H1 (cell line): ENCODE measurements around the gene FBXL14. TPM values are rescaled to one million over a fixed set of nuclear protein-coding genes. Genes with fewer than 3 reads are reported as not detected.

ENCODE experiments used
- CTCF ChIA-PET: fragments of 300-600 bp; sonication (Branson Sonifier 250); formaldehyde crosslinking; loops from one replicate; lab custom pipeline; 2021; ENCODE audit not compliant: partially characterized antibody; lab: Charles Lee
- POLR2A ChIA-PET: fragments of 300-600 bp; sonication (Branson Sonifier 250); formaldehyde crosslinking; loops from one replicate; lab custom pipeline; 2021; ENCODE audit warnings: inconsistent platforms; ENCODE audit not compliant: partially characterized antibody; lab: Charles Lee
- DNase-seq, 2 experiments: peaks; one replicate each; pipeline versions ENCODE4 v3.0.0 to v3.0.0-alpha.2; 2010 to 2022; ENCODE audit warnings: low spot score in 2 of 2, low read depth in 1 of 2, mixed read lengths in 1 of 2
- FAIRE-seq: peaks from 2 replicates; lab custom pipeline; 2011; peaks lifted over from hg19 to GRCh38; lab: Jason Lieb, UNC
- H2AFZ ChIP-seq: 2 replicates; pipeline ENCODE4 v1.8.1; 2012; ENCODE audit warnings: low read length, inconsistent platforms
- H2AK5ac ChIP-seq: 2 replicates; pipeline ENCODE4 v1.6.1; 2013; ENCODE audit warnings: low read depth, low read length
- H2BK120ac ChIP-seq: replicated peaks from 2 replicates; pipeline ENCODE3; 2013; ENCODE audit warnings: low read depth, low read length, inconsistent platforms
- H2BK12ac ChIP-seq: 2 replicates; pipeline ENCODE4 v1.6.1; 2013; ENCODE audit warnings: low read depth, low read length
- H2BK15ac ChIP-seq: 2 replicates; pipeline ENCODE4 v1.6.1; 2013; ENCODE audit warnings: low read length
- H2BK20ac ChIP-seq: 2 replicates; pipeline ENCODE4 v1.6.1; 2013; ENCODE audit warnings: low read length
- H2BK5ac ChIP-seq: 2 replicates; pipeline ENCODE4 v1.6.1; 2013; ENCODE audit warnings: low read depth, low read length
- H3K14ac ChIP-seq: 2 replicates; pipeline ENCODE4 v1.6.1; 2013; ENCODE audit warnings: inconsistent platforms; ENCODE audit not compliant: insufficient read length
- H3K18ac ChIP-seq: 2 replicates; pipeline ENCODE4 v1.6.1; 2013; ENCODE audit warnings: low read length; ENCODE audit errors: extremely low read depth
- H3K23ac ChIP-seq: 2 replicates; pipeline ENCODE4 v1.6.1; 2013; ENCODE audit warnings: inconsistent platforms; ENCODE audit not compliant: insufficient read length
- H3K23me2 ChIP-seq: 2 replicates; pipeline ENCODE4 v1.6.1; 2013; ENCODE audit warnings: low read depth, low read length
- H3K27ac ChIP-seq: 2 replicates; pipeline ENCODE4 v1.6.1; 2011; ENCODE audit warnings: low read depth, low read length, inconsistent platforms
- H3K27me3 ChIP-seq, 4 experiments: replicated peaks in 1 of 4; 1 replicate in 1 of 4; 2 replicates in 3 of 4; pipeline versions ENCODE4 v1.6.1 to v1.8.1; 2011 to 2013; ENCODE audit warnings: low read length in 3 of 4, mild to moderate bottlenecking in 3 of 4, inconsistent platforms in 2 of 4, mixed read lengths in 2 of 4, moderate library complexity in 1 of 4; ENCODE audit not compliant: control insufficient read depth in 3 of 4, insufficient read depth in 3 of 4; ENCODE audit errors: extremely low read depth in 1 of 4
- H3K36me3 ChIP-seq, 4 experiments: 2 replicates each; pipeline versions ENCODE4 v1.6.1 to v1.8.1; 2011 to 2013; ENCODE audit warnings: mild to moderate bottlenecking in 4 of 4, low read length in 3 of 4, moderate library complexity in 2 of 4, control low read depth in 1 of 4, inconsistent platforms in 1 of 4; ENCODE audit not compliant: insufficient read depth in 4 of 4, control insufficient read depth in 2 of 4
- H3K4ac ChIP-seq: replicated peaks from 2 replicates; pipeline ENCODE3; 2013; ENCODE audit warnings: low read length, low read depth, mixed read lengths, inconsistent platforms; ENCODE audit not compliant: insufficient read length
- H3K4me1 ChIP-seq, 4 experiments: replicated peaks in 1 of 4; 1 replicate in 1 of 4; 2 replicates in 3 of 4; pipeline versions ENCODE4 v1.6.1 to v1.8.1; 2011 to 2013; ENCODE audit warnings: low read length in 3 of 4, inconsistent platforms in 2 of 4, mixed read lengths in 1 of 4; ENCODE audit not compliant: insufficient read depth in 4 of 4, control insufficient read depth in 3 of 4
- H3K4me2 ChIP-seq, 2 experiments: 2 replicates each; pipeline versions ENCODE4 v1.6.1 to v1.8.1; 2011 to 2013; ENCODE audit warnings: low read depth in 2 of 2, low read length in 2 of 2, control low read depth in 1 of 2, inconsistent platforms in 1 of 2, mild to moderate bottlenecking in 1 of 2; ENCODE audit not compliant: insufficient read depth in 1 of 2
- H3K4me3 ChIP-seq, 4 experiments: fragments of 200-600, 300-600 bp in 1 of 4; sonication (generic), shearing (Covaris generic), sonication (Bioruptor Twin) in 1 of 4; 2 replicates each; pipeline versions ENCODE4 v1.5.1 to v1.8.1; 2011 to 2016; ENCODE audit warnings: low read length in 4 of 4, low read depth in 3 of 4, control low read depth in 2 of 4, inconsistent platforms in 2 of 4, mild to moderate bottlenecking in 2 of 4, mixed read lengths in 1 of 4, moderate library complexity in 1 of 4; ENCODE audit not compliant: insufficient read depth in 2 of 4; ENCODE audit errors: extremely low read depth in 1 of 4
- H3K56ac ChIP-seq: replicated peaks from 2 replicates; pipeline ENCODE3; 2013; ENCODE audit warnings: low read depth, mild to moderate bottlenecking, mixed read lengths, low read length, inconsistent platforms; ENCODE audit not compliant: insufficient read length
- H3K79me1 ChIP-seq: 2 replicates; pipeline ENCODE4 v1.6.1; 2013; ENCODE audit warnings: low read depth, low read length, control low read depth
- H3K79me2 ChIP-seq, 2 experiments: 2 replicates each; pipeline versions ENCODE4 v1.6.1 to v1.8.1; 2012 to 2013; ENCODE audit warnings: low read length in 2 of 2, mild to moderate bottlenecking in 2 of 2, inconsistent platforms in 1 of 2; ENCODE audit not compliant: insufficient read depth in 2 of 2, control insufficient read depth in 1 of 2
- H3K9ac ChIP-seq, 4 experiments: replicated peaks in 1 of 4; 1 replicate in 1 of 4; 2 replicates in 3 of 4; pipeline versions ENCODE4 v1.6.1 to v1.8.1; 2011 to 2013; ENCODE audit warnings: low read depth in 3 of 4, low read length in 3 of 4, control low read depth in 2 of 4, mild to moderate bottlenecking in 2 of 4, moderate library complexity in 2 of 4, inconsistent platforms in 1 of 4; ENCODE audit errors: extremely low read depth in 1 of 4
- H3K9me3 ChIP-seq, 2 experiments: 2 replicates each; pipeline versions ENCODE4 v1.6.1 to v1.8.1; 2012 to 2013; ENCODE audit warnings: mild to moderate bottlenecking in 2 of 2, moderate library complexity in 2 of 2, control low read depth in 1 of 2, inconsistent platforms in 1 of 2, low read depth in 1 of 2, low read length in 1 of 2, mixed read lengths in 1 of 2; ENCODE audit not compliant: insufficient read depth in 2 of 2
- H4K20me1 ChIP-seq, 2 experiments: replicated peaks in 1 of 2; 2 replicates each; pipeline versions ENCODE3 to v1.8.1; 2011 to 2013; ENCODE audit warnings: inconsistent platforms in 2 of 2, low read length in 2 of 2, mild to moderate bottlenecking in 1 of 2; ENCODE audit not compliant: insufficient read depth in 2 of 2, control insufficient read depth in 1 of 2
- H4K5ac ChIP-seq: 2 replicates; pipeline ENCODE4 v1.6.1; 2013; ENCODE audit warnings: low read length, low read depth, mixed read lengths, inconsistent platforms; ENCODE audit not compliant: insufficient read length
- H4K8ac ChIP-seq: 2 replicates; pipeline ENCODE4 v1.8.0; 2013; ENCODE audit warnings: mild to moderate bottlenecking, moderate library complexity, low read length, inconsistent platforms; ENCODE audit not compliant: insufficient read depth; ENCODE audit errors: extremely low read depth
- H4K91ac ChIP-seq: replicated peaks from 2 replicates; pipeline ENCODE3; 2013; ENCODE audit warnings: low read length, mixed read lengths, inconsistent platforms; ENCODE audit not compliant: insufficient read length
- RBBP5 ChIP-seq: IDR thresholded peaks from 2 replicates; pipeline ENCODE4 v1.7.1; 2012; ENCODE audit warnings: low read depth, mild to moderate bottlenecking, inconsistent platforms, low read length, moderate library complexity, borderline replicate concordance
- RNF2 ChIP-seq: fragments of 200-900, 300-1000 bp; sonication (generic); IDR thresholded peaks from 2 replicates; pipeline ENCODE4 v1.7.1; 2016; ENCODE audit warnings: borderline replicate concordance, low read depth, mild to moderate bottlenecking, antibody characterized with exemption, low read length; ENCODE audit not compliant: poor library complexity, severe bottlenecking; ENCODE audit errors: missing control alignments
- SP2 ChIP-seq: IDR thresholded peaks from 2 replicates; pipeline ENCODE4 v1.6.1; 2012; ENCODE audit warnings: mild to moderate bottlenecking, low read length, inconsistent platforms
- WGBS, 2 experiments: shearing (Covaris generic) in 1 of 2; methylation state at CpG; one replicate each; pipeline versions ENCODE4 v1.1.6 to v1.1.7; 2013 to 2015; ENCODE audit warnings: low lambda C conversion rate in 2 of 2, mixed read lengths in 2 of 2, inconsistent platforms in 1 of 2, low coverage in 1 of 2, missing lambda C conversion rate in 1 of 2; ENCODE audit not compliant: insufficient replicate concordance in 2 of 2, insufficient coverage in 1 of 2, insufficient read length in 1 of 2; ENCODE audit errors: extremely low coverage in 1 of 2, missing lambda C conversion rate in 1 of 2; 5-methylcytosine and 5-hydroxymethylcytosine counted together
- polyA plus RNA-seq, 7 experiments: library from polyadenylated mRNA; depleted of rRNA in 3 of 7; stranded (reverse) in 5 of 7; unstranded in 2 of 7; fragments of >200 nt in 5 of 7; fragments of 200-250 nt in 2 of 7; gene quantifications; 1 replicate in 5 of 7; 2 replicates in 1 of 7; 4 replicates in 1 of 7; pipeline versions ENCODE4 v1.2.1 to v1.2.3, GENCODE V29; 2011 to 2013; ENCODE audit warnings: missing spikeins in 2 of 7, mixed read lengths in 2 of 7
- total RNA-seq: library from RNA; stranded (reverse); fragmentation: NEBNext Ultra II Directional; extraction: Animal tissue kit (Norgen Biotek cat#: 25700); gene quantifications from 2 replicates; pipeline ENCODE4 v1.2.1, GENCODE V29; 2021

Gene FBXL14
- total and polyA plus RNA-seq, 2 of the 8 experiments (the other 6 are each of a cell fraction or from before 2014, with no cell fraction given): 5.5 to 9.6 TPM

- Histone ChIP-seq H2AK5ac (no peak overlapping the region), H3K23ac (no peak overlapping the region), H3K9me3 (no peaks in the 10 kb centered on the region), H3K4me2 (peak overlapping the region; percentile 56 to 67), H4K91ac (no peak overlapping the region), H2BK15ac (no peak overlapping the region), H3K4ac (no peak overlapping the region), H3K18ac (no peak overlapping the region), H4K20me1 (peaks cover 0 to 9% of the 10 kb centered on the region in 2 experiments), H3K56ac (no peak overlapping the region), H2BK20ac (no peak overlapping the region), H4K5ac (no peak overlapping the region), H3K27me3 (peaks cover 55 to 80% (median 71%) of the 10 kb centered on the region in 4 experiments), H2BK12ac (no peak overlapping the region), H2BK5ac (no peak overlapping the region), H2BK120ac (no peak overlapping the region), H3K23me2 (peaks cover 2% of the 10 kb centered on the region; the same call in 1 of the 2 replicates), H3K27ac (no peak overlapping the region), H3K14ac (no peak overlapping the region), H3K36me3 (no peaks in the 10 kb centered on the region; a peak in 1 of 8 replicates), H4K8ac (no peak overlapping the region), H3K79me2 (no peaks in the 10 kb centered on the region; a peak in 1 of 4 replicates), H3K9ac (no peak overlapping the region), H3K4me1 (peaks cover 0 to 5% (median 4%) of the 10 kb centered on the region in 4 experiments; a peak in 5 of 7 replicates), H3K4me3 (peak overlapping the region; percentile 19 to 74 (median 38)), H3K79me1 (no peaks in the 10 kb centered on the region), H2AFZ (no peak overlapping the region; the same call in 1 of the 2 replicates)
- ChIA-PET POLR2A (no interaction called here), CTCF (interaction anchor here (0.7 to 2.0 kb wide), 6 partner anchors 11 to 412 kb away, joined by 3 to 10 read pairs (median 5); no protein-coding TSS in a partner anchor)
- TF ChIP-seq SP2 (no peak), RNF2 (peak; percentile 78), RBBP5 (no peak)
- DNase-seq (no peak), FAIRE-seq (peak; percentile 69)
- 32% methylated on average over 11 of the region's 11 CpGs; no CpG with 5 or more reads in 1 of the 2 experiments for WGBS, 2 experiments
Observed at GRCh38 chr12:1529228-1529861, 65.0 kb downstream of the FBXL14 start.
